H1 (cell line): ENCODE data around the gene FXYD5. TPM values are rescaled to one million over a fixed set of nuclear protein-coding genes. Genes with fewer than 3 reads are reported as not detected.

Experiments used
- CTCF ChIA-PET: fragments of 300-600 bp; sonication (Branson Sonifier 250); formaldehyde crosslinking; loops from one replicate; lab custom pipeline; 2021; ENCODE audit not compliant: partially characterized antibody; lab: Charles Lee
- POLR2A ChIA-PET: fragments of 300-600 bp; sonication (Branson Sonifier 250); formaldehyde crosslinking; loops from one replicate; lab custom pipeline; 2021; ENCODE audit warnings: inconsistent platforms; ENCODE audit not compliant: partially characterized antibody; lab: Charles Lee
- DNase-seq, 2 experiments: peaks; one replicate each; pipeline versions ENCODE4 v3.0.0 to v3.0.0-alpha.2; 2010 to 2022; ENCODE audit warnings: low spot score in 2 of 2, low read depth in 1 of 2, mixed read lengths in 1 of 2
- FAIRE-seq: peaks from 2 replicates; lab custom pipeline; 2011; peaks lifted over from hg19 to GRCh38; lab: Jason Lieb, UNC
- H2AFZ ChIP-seq: 2 replicates; pipeline ENCODE4 v1.8.1; 2012; ENCODE audit warnings: low read length, inconsistent platforms
- H2AK5ac ChIP-seq: 2 replicates; pipeline ENCODE4 v1.6.1; 2013; ENCODE audit warnings: low read depth, low read length
- H2BK120ac ChIP-seq: replicated peaks from 2 replicates; pipeline ENCODE3; 2013; ENCODE audit warnings: low read depth, low read length, inconsistent platforms
- H2BK12ac ChIP-seq: 2 replicates; pipeline ENCODE4 v1.6.1; 2013; ENCODE audit warnings: low read depth, low read length
- H2BK15ac ChIP-seq: 2 replicates; pipeline ENCODE4 v1.6.1; 2013; ENCODE audit warnings: low read length
- H2BK20ac ChIP-seq: 2 replicates; pipeline ENCODE4 v1.6.1; 2013; ENCODE audit warnings: low read length
- H2BK5ac ChIP-seq: 2 replicates; pipeline ENCODE4 v1.6.1; 2013; ENCODE audit warnings: low read depth, low read length
- H3K14ac ChIP-seq: 2 replicates; pipeline ENCODE4 v1.6.1; 2013; ENCODE audit warnings: inconsistent platforms; ENCODE audit not compliant: insufficient read length
- H3K18ac ChIP-seq: 2 replicates; pipeline ENCODE4 v1.6.1; 2013; ENCODE audit warnings: low read length; ENCODE audit errors: extremely low read depth
- H3K23ac ChIP-seq: 2 replicates; pipeline ENCODE4 v1.6.1; 2013; ENCODE audit warnings: inconsistent platforms; ENCODE audit not compliant: insufficient read length
- H3K23me2 ChIP-seq: 2 replicates; pipeline ENCODE4 v1.6.1; 2013; ENCODE audit warnings: low read depth, low read length
- H3K27ac ChIP-seq: 2 replicates; pipeline ENCODE4 v1.6.1; 2011; ENCODE audit warnings: low read depth, low read length, inconsistent platforms
- H3K27me3 ChIP-seq, 4 experiments: replicated peaks in 1 of 4; 1 replicate in 1 of 4; 2 replicates in 3 of 4; pipeline versions ENCODE4 v1.6.1 to v1.8.1; 2011 to 2013; ENCODE audit warnings: low read length in 3 of 4, mild to moderate bottlenecking in 3 of 4, inconsistent platforms in 2 of 4, mixed read lengths in 2 of 4, moderate library complexity in 1 of 4; ENCODE audit not compliant: control insufficient read depth in 3 of 4, insufficient read depth in 3 of 4; ENCODE audit errors: extremely low read depth in 1 of 4
- H3K36me3 ChIP-seq, 4 experiments: 2 replicates each; pipeline versions ENCODE4 v1.6.1 to v1.8.1; 2011 to 2013; ENCODE audit warnings: mild to moderate bottlenecking in 4 of 4, low read length in 3 of 4, moderate library complexity in 2 of 4, control low read depth in 1 of 4, inconsistent platforms in 1 of 4; ENCODE audit not compliant: insufficient read depth in 4 of 4, control insufficient read depth in 2 of 4
- H3K4ac ChIP-seq: replicated peaks from 2 replicates; pipeline ENCODE3; 2013; ENCODE audit warnings: low read length, low read depth, mixed read lengths, inconsistent platforms; ENCODE audit not compliant: insufficient read length
- H3K4me1 ChIP-seq, 4 experiments: replicated peaks in 1 of 4; 1 replicate in 1 of 4; 2 replicates in 3 of 4; pipeline versions ENCODE4 v1.6.1 to v1.8.1; 2011 to 2013; ENCODE audit warnings: low read length in 3 of 4, inconsistent platforms in 2 of 4, mixed read lengths in 1 of 4; ENCODE audit not compliant: insufficient read depth in 4 of 4, control insufficient read depth in 3 of 4
- H3K4me2 ChIP-seq, 2 experiments: 2 replicates each; pipeline versions ENCODE4 v1.6.1 to v1.8.1; 2011 to 2013; ENCODE audit warnings: low read depth in 2 of 2, low read length in 2 of 2, control low read depth in 1 of 2, inconsistent platforms in 1 of 2, mild to moderate bottlenecking in 1 of 2; ENCODE audit not compliant: insufficient read depth in 1 of 2
- H3K4me3 ChIP-seq, 4 experiments: fragments of 200-600, 300-600 bp in 1 of 4; sonication (generic), shearing (Covaris generic), sonication (Bioruptor Twin) in 1 of 4; 2 replicates each; pipeline versions ENCODE4 v1.5.1 to v1.8.1; 2011 to 2016; ENCODE audit warnings: low read length in 4 of 4, low read depth in 3 of 4, control low read depth in 2 of 4, inconsistent platforms in 2 of 4, mild to moderate bottlenecking in 2 of 4, mixed read lengths in 1 of 4, moderate library complexity in 1 of 4; ENCODE audit not compliant: insufficient read depth in 2 of 4; ENCODE audit errors: extremely low read depth in 1 of 4
- H3K56ac ChIP-seq: replicated peaks from 2 replicates; pipeline ENCODE3; 2013; ENCODE audit warnings: low read depth, mild to moderate bottlenecking, mixed read lengths, low read length, inconsistent platforms; ENCODE audit not compliant: insufficient read length
- H3K79me1 ChIP-seq: 2 replicates; pipeline ENCODE4 v1.6.1; 2013; ENCODE audit warnings: low read depth, low read length, control low read depth
- H3K79me2 ChIP-seq, 2 experiments: 2 replicates each; pipeline versions ENCODE4 v1.6.1 to v1.8.1; 2012 to 2013; ENCODE audit warnings: low read length in 2 of 2, mild to moderate bottlenecking in 2 of 2, inconsistent platforms in 1 of 2; ENCODE audit not compliant: insufficient read depth in 2 of 2, control insufficient read depth in 1 of 2
- H3K9ac ChIP-seq, 4 experiments: replicated peaks in 1 of 4; 1 replicate in 1 of 4; 2 replicates in 3 of 4; pipeline versions ENCODE4 v1.6.1 to v1.8.1; 2011 to 2013; ENCODE audit warnings: low read depth in 3 of 4, low read length in 3 of 4, control low read depth in 2 of 4, mild to moderate bottlenecking in 2 of 4, moderate library complexity in 2 of 4, inconsistent platforms in 1 of 4; ENCODE audit errors: extremely low read depth in 1 of 4
- H3K9me3 ChIP-seq, 2 experiments: 2 replicates each; pipeline versions ENCODE4 v1.6.1 to v1.8.1; 2012 to 2013; ENCODE audit warnings: mild to moderate bottlenecking in 2 of 2, moderate library complexity in 2 of 2, control low read depth in 1 of 2, inconsistent platforms in 1 of 2, low read depth in 1 of 2, low read length in 1 of 2, mixed read lengths in 1 of 2; ENCODE audit not compliant: insufficient read depth in 2 of 2
- H4K20me1 ChIP-seq, 2 experiments: replicated peaks in 1 of 2; 2 replicates each; pipeline versions ENCODE3 to v1.8.1; 2011 to 2013; ENCODE audit warnings: inconsistent platforms in 2 of 2, low read length in 2 of 2, mild to moderate bottlenecking in 1 of 2; ENCODE audit not compliant: insufficient read depth in 2 of 2, control insufficient read depth in 1 of 2
- H4K5ac ChIP-seq: 2 replicates; pipeline ENCODE4 v1.6.1; 2013; ENCODE audit warnings: low read length, low read depth, mixed read lengths, inconsistent platforms; ENCODE audit not compliant: insufficient read length
- H4K8ac ChIP-seq: 2 replicates; pipeline ENCODE4 v1.8.0; 2013; ENCODE audit warnings: mild to moderate bottlenecking, moderate library complexity, low read length, inconsistent platforms; ENCODE audit not compliant: insufficient read depth; ENCODE audit errors: extremely low read depth
- H4K91ac ChIP-seq: replicated peaks from 2 replicates; pipeline ENCODE3; 2013; ENCODE audit warnings: low read length, mixed read lengths, inconsistent platforms; ENCODE audit not compliant: insufficient read length
- BACH1 ChIP-seq: IDR thresholded peaks from 2 replicates; pipeline ENCODE4 v1.6.1; 2012; ENCODE audit warnings: low read length, improper control_type of control experiment
- EP300 ChIP-seq, 2 experiments: IDR thresholded peaks; 1 replicate in 1 of 2; 2 replicates in 1 of 2; pipeline ENCODE4 v1.6.1; 2011 to 2012; ENCODE audit warnings: low read depth in 2 of 2, low read length in 2 of 2, mild to moderate bottlenecking in 2 of 2, borderline replicate concordance in 1 of 2, inconsistent platforms in 1 of 2, moderate library complexity in 1 of 2
- HDAC2 ChIP-seq, 2 experiments: fragments of 300-600 bp in 1 of 2; sonication (generic) in 1 of 2; IDR thresholded peaks; 2 replicates each; pipeline ENCODE4 v1.6.1; 2011 to 2012; ENCODE audit warnings: low read depth in 2 of 2, low read length in 2 of 2, mild to moderate bottlenecking in 2 of 2, moderate library complexity in 2 of 2, borderline replicate concordance in 1 of 2, inconsistent platforms in 1 of 2
- KDM4A ChIP-seq: IDR thresholded peaks from one replicate; pipeline ENCODE4 v1.7.1; 2012; ENCODE audit warnings: low read depth, mild to moderate bottlenecking, moderate library complexity, low read length, inconsistent platforms; ENCODE audit not compliant: severe bottlenecking
- KDM5A ChIP-seq: fragments of 200-600 bp; IDR thresholded peaks from 2 replicates; pipeline ENCODE4 v1.7.1; 2012; ENCODE audit warnings: mild to moderate bottlenecking, low read length, inconsistent platforms, mixed read lengths
- NRF1 ChIP-seq: IDR thresholded peaks from 2 replicates; pipeline ENCODE4 v1.6.1; 2011; ENCODE audit warnings: mild to moderate bottlenecking, low read depth, low read length, improper control_type of control experiment
- SIX5 ChIP-seq: IDR thresholded peaks from 2 replicates; pipeline ENCODE4 v1.6.1; 2011; ENCODE audit warnings: mild to moderate bottlenecking, low read depth, low read length
- TAF7 ChIP-seq: optimal IDR thresholded peaks from 2 replicates; pipeline ENCODE3; 2011; ENCODE audit warnings: low read depth, mild to moderate bottlenecking, inconsistent platforms, low read length, moderate library complexity, borderline replicate concordance
- TCF12 ChIP-seq: IDR thresholded peaks from 2 replicates; pipeline ENCODE4 v1.6.1; 2011; ENCODE audit warnings: low read depth, mild to moderate bottlenecking, low read length
- WGBS, 2 experiments: shearing (Covaris generic) in 1 of 2; methylation state at CpG; one replicate each; pipeline versions ENCODE4 v1.1.6 to v1.1.7; 2013 to 2015; ENCODE audit warnings: low lambda C conversion rate in 2 of 2, mixed read lengths in 2 of 2, inconsistent platforms in 1 of 2, low coverage in 1 of 2, missing lambda C conversion rate in 1 of 2; ENCODE audit not compliant: insufficient replicate concordance in 2 of 2, insufficient coverage in 1 of 2, insufficient read length in 1 of 2; ENCODE audit errors: extremely low coverage in 1 of 2, missing lambda C conversion rate in 1 of 2; 5-methylcytosine and 5-hydroxymethylcytosine counted together
- polyA plus RNA-seq, 7 experiments: library from polyadenylated mRNA; depleted of rRNA in 3 of 7; stranded (reverse) in 5 of 7; unstranded in 2 of 7; fragments of >200 nt in 5 of 7; fragments of 200-250 nt in 2 of 7; gene quantifications; 1 replicate in 5 of 7; 2 replicates in 1 of 7; 4 replicates in 1 of 7; pipeline versions ENCODE4 v1.2.1 to v1.2.3, GENCODE V29; 2011 to 2013; ENCODE audit warnings: missing spikeins in 2 of 7, mixed read lengths in 2 of 7
- total RNA-seq: library from RNA; stranded (reverse); fragmentation: NEBNext Ultra II Directional; extraction: Animal tissue kit (Norgen Biotek cat#: 25700); gene quantifications from 2 replicates; pipeline ENCODE4 v1.2.1, GENCODE V29; 2021

The FXYD5 gene
- total and polyA plus RNA-seq, 2 of the 8 experiments (the other 6 are each of a cell fraction or from before 2014, with no cell fraction given): 99.0 to 191 TPM

- peak overlapping the region; percentile 89; the same call in 1 of the 2 replicates for H2BK5ac ChIP-seq
- H2BK12ac ChIP-seq: peak overlapping the region; percentile 86; the same call in 1 of the 2 replicates
- DNase-seq: peak in 1 of 2 experiments; percentile 84
- H2AFZ ChIP-seq: no peak overlapping the region
- peak overlapping the region; percentile 33 for H2BK120ac ChIP-seq
- CTCF ChIA-PET: interaction anchor here (0.5 to 4.3 kb wide), 31 partner anchors 9 to 1444 kb away, joined by 3 to 60 read pairs (median 5); partner anchors contain the start of gene FXYD7
- peak overlapping the region; percentile 88 for H3K18ac ChIP-seq
- 0 out of 2 replicates have a peak overlapping the region, but pooled peaks have one; percentile 77 for H2BK15ac ChIP-seq
- peaks cover 9% of the 10 kb centered on the region; the same call in 1 of the 2 replicates for H3K23me2 ChIP-seq
- no peak overlapping the region; a peak in 1 of 7 replicates for H3K9ac ChIP-seq
- H2AK5ac ChIP-seq: no peak overlapping the region
- H3K36me3 ChIP-seq: peaks cover 0 to 13% (median 5%) of the 10 kb centered on the region in 4 experiments; a peak in 5 of 8 replicates
- FAIRE-seq: no peak
- H3K79me1 ChIP-seq: peaks cover 6% of the 10 kb centered on the region
- H4K8ac ChIP-seq: no peak overlapping the region
- H3K4ac ChIP-seq: peak overlapping the region; percentile 59
- H4K5ac ChIP-seq: peak overlapping the region; percentile 53
- WGBS, 2 experiments: 2% methylated on average over 18 of the region's 36 CpGs; no CpG with 5 or more reads in 1 of the 2 experiments
- H4K91ac ChIP-seq: peak overlapping the region; percentile 92
- peaks cover 0 to 11% of the 10 kb centered on the region in 2 experiments; a peak in 1 of 4 replicates for H3K79me2 ChIP-seq
- H3K9me3 ChIP-seq: no peaks in the 10 kb centered on the region
- H3K27me3 ChIP-seq: peaks cover 0 to 5% (median 3%) of the 10 kb centered on the region in 4 experiments; a peak in 3 of 7 replicates
- peaks cover 4 to 28% (median 19%) of the 10 kb centered on the region in 4 experiments for H3K4me1 ChIP-seq
- H3K4me3 ChIP-seq: peak overlapping the region; percentile 68 to 80 (median 74)
- peaks cover 1 to 5% of the 10 kb centered on the region in 2 experiments for H4K20me1 ChIP-seq
- H3K14ac ChIP-seq: no peak overlapping the region
- H3K56ac ChIP-seq: peak overlapping the region; percentile 63
- no peak overlapping the region for H3K27ac ChIP-seq
- H3K4me2 ChIP-seq: peak overlapping the region; percentile 82 to 91
- H2BK20ac ChIP-seq: peak overlapping the region; percentile 15; the same call in 1 of the 2 replicates
- no peak overlapping the region for H3K23ac ChIP-seq
- POLR2A ChIA-PET: interaction anchor here (0.7 to 5.6 kb wide), 18 partner anchors 10 to 114 kb away, joined by 3 to 67 read pairs (median 5); partner anchors contain the start of genes FXYD7, LGI4 and USF2
- TF ChIP-seq BACH1 (peak; percentile 36; the same call in 1 of the 2 replicates), SIX5 (no peak), HDAC2 (IDR thresholded peaks at IDR 0.05; ENCODE audit: borderline replicate concordance in 1 of 2, low read depth in 2 of 2, low read length in 2 of 2) (0 out of 4 replicates have a peak, but pooled peaks of 1 of the 2 experiments have one; percentile 13), TCF12 (no peak), NRF1 (no peak), KDM5A (no peak), EP300 (IDR thresholded peaks at IDR 0.05; ENCODE audit: borderline replicate concordance in 1 of 2, low read depth in 2 of 2, low read length in 2 of 2) (peak in 1 of 2 experiments; percentile 44; a peak in 1 of 3 replicates), TAF7 (no peak), KDM4A (peak; percentile 16)
Observed at GRCh38 chr19:35153701-35154524, 622 bp upstream of the FXYD5 start.
